Cardiac fibroblast (primary cell): ENCODE results near the gene ROBO4.

Experiments used
- DNase-seq, 2 donors: peaks; one replicate each; pipeline versions ENCODE4 v3.0.0 to v3.0.0-alpha.2; 2010; ENCODE audit warnings: low read depth in 2 of 2
- H3K4me3 ChIP-seq, 2 donors: replicated peaks in 1 of 2; 1 replicate in 1 of 2; 2 replicates in 1 of 2; pipeline ENCODE4 v1.5.1; 2011; ENCODE audit warnings: low read depth in 2 of 2, low read length in 2 of 2, mild to moderate bottlenecking in 2 of 2, moderate library complexity in 1 of 2
- CTCF ChIP-seq: IDR thresholded peaks from one replicate; pipeline ENCODE4 v1.5.1; 2011; ENCODE audit warnings: low read depth, mild to moderate bottlenecking, low read length, inconsistent platforms

The ROBO4 gene

GRCh38 chr11:124865181-124865901, 32.3 kb downstream of the ROBO4 start, which contains the start of gene ROBO3:
Gene ROBO3, plus strand, starts transcription at chr11:124865432. Its CDS starts 146 bp downstream, at chr11:124865578.
- no peak for TF ChIP-seq CTCF
- no peak for DNase-seq
- peak within 1 kb of the TSS; percentile 24 to 30 for H3K4me3 ChIP-seq

GRCh38 chr11:124864892-124865180, 32.8 kb downstream of the ROBO4 start:
- DNase-seq = no peak
- no peak overlapping the region for H3K4me3 ChIP-seq
- no peak for TF ChIP-seq CTCF

GRCh38 chr11:124864176-124864891, 33.3 kb downstream of the ROBO4 start:
- no peak for TF ChIP-seq CTCF
- no peak for DNase-seq
- H3K4me3 ChIP-seq = no peak overlapping the region

GRCh38 chr11:124863826-124864165, 33.9 kb downstream of the ROBO4 start:
- no peak for DNase-seq
- H3K4me3 ChIP-seq = no peak overlapping the region
- TF ChIP-seq CTCF = no peak

GRCh38 chr11:124863137-124863825, 34.4 kb downstream of the ROBO4 start:
- DNase-seq = peak; percentile 39 to 50
- TF ChIP-seq CTCF = no peak
- H3K4me3 ChIP-seq = peak overlapping the region; percentile 24 to 31

- no peak for TF ChIP-seq CTCF
- no peak for DNase-seq
- no peak overlapping the region for H3K4me3 ChIP-seq
Measured at GRCh38 chr11:124861670-124862069, 36.0 kb downstream of the ROBO4 start.
